ENCODE results near the gene ZNF134.

ZNF134 gene

GRCh38 chr19:57613941-57614743, at the start of gene ZNF134:
ZNF134 (plus strand) TSS chr19:57614242; CDS start chr19:57619469, 5,227 bp downstream.
- DNase-seq = peak; percentile 91

- DNase-seq = no peak
These were observed 47.4 kb upstream of the ZNF134 start for GRCh38 chr19:57566396-57567265.

GRCh38 chr19:57570707-57571106, 43.3 kb upstream of the ZNF134 start:
- DNase-seq = no peak

- DNase-seq = no peak
These were observed 41.6 kb upstream of the ZNF134 start for GRCh38 chr19:57572415-57572947.

- no peak for DNase-seq
These were observed 37.4 kb upstream of the ZNF134 start for GRCh38 chr19:57576661-57577060.

- DNase-seq = peak; percentile 89
These were observed 35.4 kb upstream of the ZNF134 start, which contains the start of gene ZNF416 for GRCh38 chr19:57578487-57579205. ZNF416 (minus strand) TSS chr19:57578911; CDS start chr19:57578704, 207 bp downstream.

- no peak for DNase-seq
These were observed 30.9 kb upstream of the ZNF134 start for GRCh38 chr19:57583104-57583520.

GRCh38 chr19:57583521-57584416, 30.3 kb upstream of the ZNF134 start, which contains the start of gene ZIK1:
ZIK1 (plus strand) TSS chr19:57584145; CDS start chr19:57584357, 212 bp downstream.
- peak; percentile 75 for DNase-seq

GRCh38 chr19:57587529-57587928, 26.5 kb upstream of the ZNF134 start:
- DNase-seq = no peak

GRCh38 chr19:57599377-57599760, 14.7 kb upstream of the ZNF134 start:
- no peak for DNase-seq

GRCh38 chr19:57599761-57600383, 14.2 kb upstream of the ZNF134 start, which contains the start of gene ZNF530:
ZNF530 (plus strand) TSS chr19:57599885; CDS start chr19:57604346, 4,461 bp downstream.
- DNase-seq = peak; percentile 87

GRCh38 chr19:57606931-57607330, 7.1 kb upstream of the ZNF134 start:
- DNase-seq = no peak

- DNase-seq = no peak
These were observed 2.9 kb upstream of the ZNF134 start for GRCh38 chr19:57611113-57611512.

- no peak for DNase-seq
These were observed 1.3 kb downstream of the ZNF134 start for GRCh38 chr19:57615346-57615745.

GRCh38 chr19:57620673-57621348, 6.8 kb downstream of the ZNF134 start:
- no peak for DNase-seq

GRCh38 chr19:57623091-57623490, 9.0 kb downstream of the ZNF134 start:
- no peak for DNase-seq

GRCh38 chr19:57632987-57633831, 19.2 kb downstream of the ZNF134 start, which contains the start of gene ZNF211:
ZNF211 (plus strand) TSS chr19:57633168; CDS start chr19:57633347, 179 bp downstream.
- peak; percentile 89 for DNase-seq

- DNase-seq = no peak
These were observed 19.7 kb downstream of the ZNF134 start for GRCh38 chr19:57633832-57634131.

- no peak for DNase-seq
These were observed 23.3 kb downstream of the ZNF134 start for GRCh38 chr19:57637379-57637778.
